Activated CD4-positive, alpha-beta T cell treated with anti-CD3 and anti-CD28 coated beads for 1 hour (primary cell): ENCODE measurements around the gene RAP2A.

Experiments used
- DNase-seq: peaks from one replicate; pipeline ENCODE4 v3.0.0-alpha.2; 2020

The RAP2A gene

DNA sequence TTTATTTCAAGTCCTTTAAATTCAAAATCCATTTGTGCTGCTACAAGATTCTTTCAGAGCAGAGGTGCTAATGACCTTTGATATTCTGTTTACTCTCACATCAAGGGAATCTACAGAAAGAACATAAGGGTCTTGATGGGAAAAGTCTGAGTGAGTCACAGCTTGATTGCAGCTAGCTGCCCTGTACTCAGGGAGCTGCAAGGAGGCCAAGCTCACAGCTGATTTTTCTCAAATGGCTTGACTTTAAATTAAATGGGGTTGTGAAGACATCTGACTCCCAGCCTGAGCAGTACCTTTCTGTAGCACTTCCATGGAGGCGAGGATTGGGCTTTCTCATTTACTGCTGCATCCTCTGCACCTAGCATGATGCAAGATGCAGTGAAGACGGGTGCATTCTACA, 62.5 kb downstream of the RAP2A start:
- no peak for DNase-seq

DNA sequence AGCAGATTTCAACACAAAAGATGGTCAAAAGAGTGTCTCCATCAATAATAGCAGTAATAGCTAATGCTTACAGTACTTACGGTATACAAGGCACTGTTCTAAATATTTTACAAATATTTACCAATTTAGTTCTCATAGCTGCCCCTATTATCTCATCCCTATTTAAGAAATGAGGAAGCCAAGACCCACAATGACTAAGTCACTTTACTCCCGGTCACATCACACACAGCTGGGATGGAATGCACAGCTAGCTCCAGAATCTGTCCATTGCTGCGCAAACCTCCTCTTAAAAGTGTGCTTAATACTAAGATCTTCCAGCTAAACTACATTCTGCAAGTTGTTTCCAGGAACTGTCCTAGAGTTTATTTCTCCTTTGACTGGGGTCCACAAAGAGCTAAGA, 63.4 kb downstream of the RAP2A start:
- no peak for DNase-seq

DNA sequence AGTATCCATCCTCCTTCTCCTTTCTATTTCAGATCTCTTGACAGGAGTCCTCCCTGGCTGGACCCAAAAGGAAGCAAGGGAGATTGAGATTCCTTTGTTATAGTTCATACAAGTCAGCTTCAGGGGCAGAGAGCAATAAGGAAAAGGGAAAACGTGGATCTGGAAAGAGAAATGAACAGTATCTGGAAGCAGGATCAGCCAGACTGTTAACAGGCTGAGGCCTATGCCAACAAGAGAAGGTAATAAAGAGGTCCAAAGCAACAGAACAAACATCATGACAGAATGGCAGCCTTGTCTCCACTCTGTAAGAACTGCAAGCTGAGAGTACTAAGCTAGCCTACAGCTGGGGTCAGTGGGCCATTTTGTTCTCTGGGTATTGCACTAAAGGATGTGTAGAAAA, 64.5 kb downstream of the RAP2A start:
- no peak for DNase-seq

DNA sequence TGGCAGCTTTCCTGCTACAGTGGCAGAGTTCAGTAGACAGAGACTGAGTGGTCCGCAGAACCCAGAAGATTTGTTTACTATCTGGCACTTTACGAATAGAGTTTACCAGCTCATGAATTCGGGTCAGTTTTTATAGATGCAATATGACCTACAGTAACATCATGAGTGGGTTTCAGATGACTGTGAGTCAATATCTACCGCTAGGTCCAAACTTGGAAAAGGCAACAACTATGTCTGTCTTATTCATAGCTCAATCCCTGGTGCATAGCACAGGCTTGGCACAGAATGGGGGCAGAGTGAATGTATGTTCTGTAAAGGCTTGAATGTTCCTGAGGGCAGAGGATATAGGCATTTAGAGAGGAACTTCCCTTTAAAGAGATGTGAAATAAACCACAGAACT, 65.2 kb downstream of the RAP2A start:
- DNase-seq: no peak

DNA sequence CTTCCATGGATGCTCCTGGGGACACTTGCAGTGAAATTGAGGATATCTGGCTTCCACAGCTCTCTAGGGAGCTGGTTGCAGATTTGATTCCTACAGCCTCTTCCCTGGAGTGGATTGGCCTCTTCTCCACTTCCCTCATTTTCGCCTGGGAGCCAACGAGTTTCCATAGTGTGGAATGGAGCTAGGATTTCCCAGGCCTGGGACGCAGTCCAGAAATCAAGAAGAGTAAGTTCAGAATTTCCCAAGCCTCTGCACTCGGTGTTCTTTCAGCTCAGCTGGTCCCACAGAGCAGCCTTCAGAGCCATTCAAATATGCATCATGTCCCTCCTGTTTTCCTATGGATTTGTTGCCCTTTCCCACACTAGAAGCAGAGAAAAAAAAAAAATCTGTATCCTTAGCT, 68.2 kb downstream of the RAP2A start:
- no peak for DNase-seq

DNA sequence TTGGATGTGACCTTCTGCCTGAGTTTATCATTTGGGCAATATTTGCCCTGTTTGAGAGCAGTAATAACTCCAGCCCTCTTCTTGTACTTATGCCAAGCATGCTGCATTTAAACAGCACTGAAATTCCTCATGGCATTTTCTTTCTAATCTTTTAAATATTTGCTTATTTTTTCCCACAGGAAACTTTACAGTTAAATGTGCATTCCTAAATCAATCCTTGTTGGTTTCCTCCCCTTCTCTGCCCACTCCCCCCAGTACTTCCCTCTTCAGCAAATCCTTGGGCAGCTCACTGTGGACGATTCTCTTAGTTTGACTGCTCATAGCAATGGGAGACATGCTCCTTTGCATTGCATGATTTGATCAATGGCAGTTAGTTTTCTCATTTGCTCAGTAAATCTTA, 68.7 kb downstream of the RAP2A start:
- no peak for DNase-seq

DNA sequence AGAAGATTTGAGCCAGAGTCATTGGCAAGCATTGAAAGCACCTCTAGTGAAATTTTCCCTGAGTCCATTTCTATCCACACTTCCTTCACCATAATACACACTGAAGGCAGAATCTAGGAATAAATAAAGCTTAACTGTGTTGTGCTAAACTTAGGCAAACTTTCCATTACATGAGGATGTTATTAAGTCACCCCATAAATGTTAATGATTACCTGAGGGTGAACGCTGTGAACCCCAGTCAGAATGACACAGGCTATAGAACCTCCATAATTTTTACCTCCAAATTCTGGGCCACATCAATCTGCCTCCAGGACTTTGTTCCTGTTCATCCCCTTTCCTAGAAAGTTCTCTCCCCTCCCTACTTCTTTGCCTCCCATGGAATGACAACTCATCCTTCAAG, 71.0 kb downstream of the RAP2A start:
- DNase-seq: no peak

DNA sequence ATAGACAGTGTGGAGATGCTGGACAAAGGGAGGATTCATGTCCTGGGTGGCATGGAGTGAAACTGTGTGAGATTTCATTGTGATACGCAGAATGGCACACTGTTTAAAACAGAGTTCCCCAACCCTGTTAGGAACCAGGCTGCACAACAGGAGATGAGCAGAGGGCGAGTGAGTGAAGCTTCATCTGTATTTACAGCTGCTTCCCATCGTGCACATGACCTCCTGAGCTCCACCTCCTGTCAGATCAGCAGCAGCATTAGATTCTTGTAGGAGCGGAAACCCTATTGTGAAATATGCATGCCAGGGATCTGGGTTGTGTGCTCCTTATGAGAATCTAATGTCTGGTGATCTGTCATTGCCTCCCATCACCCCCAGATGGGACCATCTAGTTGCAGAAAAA, 72.5 kb downstream of the RAP2A start:
- DNase-seq: no peak

DNA sequence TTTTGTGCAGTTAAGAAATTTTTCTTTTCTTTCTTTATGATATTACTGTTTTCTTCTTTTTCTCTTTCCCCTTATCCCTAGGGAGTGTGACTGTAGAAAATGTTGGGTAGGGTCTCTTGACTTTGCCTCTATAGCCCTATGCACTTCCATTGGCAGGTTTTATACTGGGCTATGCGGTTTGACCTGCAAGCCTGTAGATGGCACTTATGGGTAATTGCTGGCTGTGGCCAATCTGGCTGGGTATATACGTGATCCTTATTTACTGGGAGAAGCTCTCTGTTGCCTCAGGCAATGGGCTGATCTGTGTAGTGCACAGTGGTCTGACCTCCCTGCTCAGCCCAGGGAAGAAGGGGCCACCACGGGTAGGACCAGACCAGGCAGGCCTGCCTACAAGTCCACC, 78.8 kb downstream of the RAP2A start:
- no peak for DNase-seq

DNA sequence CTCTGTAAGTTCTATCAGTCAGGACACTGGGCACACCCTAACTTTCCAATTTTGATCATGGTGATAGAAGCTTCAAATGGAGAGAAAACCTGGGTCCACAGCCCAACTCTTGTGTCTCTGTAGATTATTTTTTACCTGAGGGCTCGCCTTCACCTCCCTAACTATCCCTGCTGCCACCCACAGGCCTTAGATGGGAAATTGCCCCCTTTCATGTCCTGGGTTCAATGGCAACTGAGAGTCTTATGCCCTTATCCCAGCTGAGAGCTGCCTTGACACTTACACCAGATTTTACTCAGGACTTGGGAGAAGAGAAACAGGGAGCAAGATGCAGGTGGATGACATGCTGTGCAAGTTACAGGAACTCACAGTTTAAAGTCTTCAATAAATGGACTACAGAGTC, 81.7 kb downstream of the RAP2A start:
- DNase-seq: no peak

DNA sequence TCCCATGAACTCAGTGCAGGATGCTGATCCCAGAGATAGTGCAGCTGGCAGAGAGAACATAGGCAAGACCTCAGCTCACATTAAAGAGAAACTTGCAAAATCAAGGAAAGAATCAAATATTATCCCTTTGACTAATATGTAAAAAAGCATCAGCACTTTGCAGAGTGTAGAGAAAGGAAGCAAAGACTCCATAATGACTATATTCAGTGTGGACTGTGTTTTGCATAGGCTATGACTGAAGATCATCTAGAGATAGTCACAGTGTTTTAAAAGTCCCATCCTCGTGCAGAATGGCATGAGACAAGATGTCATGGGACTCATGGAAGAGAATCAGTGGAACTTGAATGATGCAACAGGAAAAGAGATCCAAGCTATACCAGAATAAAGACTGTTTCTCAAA, 84.0 kb downstream of the RAP2A start:
- no peak for DNase-seq
